ENCODE results near the gene TCP1. TPM values are rescaled to one million over a fixed set of nuclear protein-coding genes. Genes with fewer than 3 reads are reported as not detected.

The TCP1 gene
- total RNA-seq, result 100 to 1,000 TPM; 192 to 230 (median 218) TPM
- 151 TPM for total RNA-seq (2013)

GRCh38 chr6:159789377-159790148, at the start of gene TCP1:
TCP1 (minus strand) TSS chr6:159789602; CDS start chr6:159789468, 134 bp downstream.
- intact Hi-C loops (cut with micrococcal nuclease), result loop anchor here (1.0 to 5.0 kb wide), 5 partner anchors 27 to 189 kb away; partner anchors contain the start of genes ACAT2 and SOD2
- H3K27ac Mint-ChIP-seq, result peak within 1 kb of the TSS; percentile 95 to 98
- Histone ChIP-seq H3K36me3 (ENCODE audit: control insufficient read depth, insufficient read depth, low read length) (peaks cover 47% of the 10 kb centered on the region), H3K4me1 (ENCODE audit: control insufficient read depth, insufficient read depth, low read length) (peaks cover 25% of the 10 kb centered on the region), H3K9me3 (ENCODE audit: control insufficient read depth, insufficient read depth, low read length) (no peaks in the 10 kb centered on the region), H3K27ac (ENCODE audit: low read length) (peak within 1 kb of the TSS; percentile 90), H3K4me3 (ENCODE audit: low read length) (peak within 1 kb of the TSS; percentile 72), H3K27me3 (ENCODE audit: control insufficient read depth, insufficient read depth, low read length) (no peaks in the 10 kb centered on the region)
- H3K36me3 Mint-ChIP-seq, result peaks cover 10% of the 10 kb centered on the region
- H3K27me3 Mint-ChIP-seq (ENCODE audit: low read depth in 2 of 2), result no peaks in the 10 kb centered on the region
- ATAC-seq, result peak; percentile 73 to 90 (median 80)
- peak; percentile 93 to 100 for DNase-seq
- under 1% methylated on average over 64 of the region's 64 CpGs for WGBS (ENCODE audit: insufficient coverage)
- peak within 1 kb of the TSS; percentile 99 for H3K4me3 Mint-ChIP-seq
- peaks cover 52 to 60% of the 10 kb centered on the region in 2 donors for H3K4me1 Mint-ChIP-seq
- no peaks in the 10 kb centered on the region for H3K9me3 Mint-ChIP-seq
- TF ChIP-seq CTCF (IDR thresholded peaks at IDR 0.05), result no peak

GRCh38 chr6:159838020-159838744, 48.8 kb upstream of the TCP1 start:
- no peaks in the 10 kb centered on the region for H3K36me3 ChIP-seq (ENCODE audit: control insufficient read depth, insufficient read depth, low read length)
- no peak overlapping the region for H3K4me3 ChIP-seq (ENCODE audit: low read length)
- WGBS (ENCODE audit: insufficient coverage), result 89% methylated on average over 6 of the region's 7 CpGs
- DNase-seq, result no peak
- intact Hi-C loops (cut with micrococcal nuclease), result no loop called here
- Mint-ChIP-seq H3K4me1 (no peaks in the 10 kb centered on the region), H3K36me3 (no peaks in the 10 kb centered on the region), H3K27me3 (ENCODE audit: low read depth in 2 of 2) (peaks cover 0 to 9% of the 10 kb centered on the region in 2 donors), H3K27ac (no peak overlapping the region), H3K9me3 (no peaks in the 10 kb centered on the region), H3K4me3 (no peak overlapping the region)
- no peak for TF ChIP-seq CTCF (IDR thresholded peaks at IDR 0.05)
- no peak overlapping the region for H3K27ac ChIP-seq (ENCODE audit: low read length)
- H3K4me1 ChIP-seq (ENCODE audit: control insufficient read depth, insufficient read depth, low read length), result no peaks in the 10 kb centered on the region
- no peaks in the 10 kb centered on the region for H3K9me3 ChIP-seq (ENCODE audit: control insufficient read depth, insufficient read depth, low read length)
- H3K27me3 ChIP-seq (ENCODE audit: control insufficient read depth, insufficient read depth, low read length), result no peaks in the 10 kb centered on the region
- no peak for ATAC-seq

- DNase-seq (no peak), ATAC-seq (no peak)
- intact Hi-C loops (cut with micrococcal nuclease), result no loop called here
- no peaks in the 10 kb centered on the region for H3K4me1 Mint-ChIP-seq
- H3K4me3 Mint-ChIP-seq, result no peak overlapping the region
- H3K27ac Mint-ChIP-seq, result no peak overlapping the region
- H3K27me3 Mint-ChIP-seq (ENCODE audit: low read depth in 2 of 2), result peaks cover 0 to 9% of the 10 kb centered on the region in 2 donors
- H3K4me3 ChIP-seq (ENCODE audit: low read length), result no peak overlapping the region
- H3K9me3 Mint-ChIP-seq, result no peaks in the 10 kb centered on the region
- H3K27ac ChIP-seq (ENCODE audit: low read length), result no peak overlapping the region
- no peaks in the 10 kb centered on the region for H3K36me3 Mint-ChIP-seq
- 95% methylated on average over 4 of the region's 8 CpGs for WGBS (ENCODE audit: insufficient coverage)
- H3K27me3 ChIP-seq (ENCODE audit: control insufficient read depth, insufficient read depth, low read length), result no peaks in the 10 kb centered on the region
- TF ChIP-seq CTCF (IDR thresholded peaks at IDR 0.05), result no peak
- no peaks in the 10 kb centered on the region for H3K36me3 ChIP-seq (ENCODE audit: control insufficient read depth, insufficient read depth, low read length)
- H3K9me3 ChIP-seq (ENCODE audit: control insufficient read depth, insufficient read depth, low read length), result no peaks in the 10 kb centered on the region
- no peaks in the 10 kb centered on the region for H3K4me1 ChIP-seq (ENCODE audit: control insufficient read depth, insufficient read depth, low read length)
These were observed 48.1 kb upstream of the TCP1 start for GRCh38 chr6:159837511-159837910.
